Activated CD4-positive, alpha-beta T cell treated with anti-CD3 and anti-CD28 coated beads, Interleukin-2, Interleukin-4, amounts not matched to agents 100 ng/mL and 50 ng/mL, durations not matched to agents 16 hours and 8 hours (primary cell): ENCODE measurements around the gene NAV2.

Experiments
- DNase-seq: peaks from one replicate; pipeline ENCODE4 v3.0.0-alpha.2; 2020; ENCODE audit warnings: low spot score

The NAV2 gene

GRCh38 chr11:19714387-19715363 is 2.0 kb downstream of the NAV2 start:
- no peak for DNase-seq

- no peak for DNase-seq
Observed at GRCh38 chr11:19715373-19715772, 2.7 kb downstream of the NAV2 start.

- no peak for DNase-seq
Observed at GRCh38 chr11:19718051-19718450, 5.4 kb downstream of the NAV2 start.

GRCh38 chr11:19718951-19719350 is 6.3 kb downstream of the NAV2 start:
- no peak for DNase-seq

GRCh38 chr11:19719960-19720359 is 7.3 kb downstream of the NAV2 start:
- DNase-seq = no peak

GRCh38 chr11:19721176-19721575 is 8.5 kb downstream of the NAV2 start:
- no peak for DNase-seq

GRCh38 chr11:19722702-19723101 is 10.1 kb downstream of the NAV2 start:
- no peak for DNase-seq

- DNase-seq = peak; percentile 62
Observed at GRCh38 chr11:19723572-19724342, 11.1 kb downstream of the NAV2 start.

GRCh38 chr11:19724765-19725164 is 12.1 kb downstream of the NAV2 start:
- no peak for DNase-seq

- DNase-seq = no peak
Observed at GRCh38 chr11:19725379-19726079, 12.9 kb downstream of the NAV2 start.

- DNase-seq = no peak
Observed at GRCh38 chr11:19727246-19727645, 14.6 kb downstream of the NAV2 start.

GRCh38 chr11:19728436-19728835 is 15.8 kb downstream of the NAV2 start:
- DNase-seq = no peak

- no peak for DNase-seq
Observed at GRCh38 chr11:19729141-19729540, 16.5 kb downstream of the NAV2 start.

GRCh38 chr11:19730373-19730772 is 17.7 kb downstream of the NAV2 start:
- no peak for DNase-seq

- DNase-seq = no peak
Observed at GRCh38 chr11:19734171-19734570, 21.5 kb downstream of the NAV2 start.

- no peak for DNase-seq
Observed at GRCh38 chr11:19735157-19735908, 22.7 kb downstream of the NAV2 start.

- DNase-seq = no peak
Observed at GRCh38 chr11:19735909-19736498, 23.4 kb downstream of the NAV2 start.

- no peak for DNase-seq
Observed at GRCh38 chr11:19736831-19737230, 24.2 kb downstream of the NAV2 start.

- DNase-seq = no peak
Observed at GRCh38 chr11:19737575-19737974, 24.9 kb downstream of the NAV2 start.

- no peak for DNase-seq
Observed at GRCh38 chr11:19738124-19738523, 25.5 kb downstream of the NAV2 start.

GRCh38 chr11:19739872-19740271 is 27.2 kb downstream of the NAV2 start:
- no peak for DNase-seq
